HepG2 (cell line): Measurements from ENCODE around the gene PIM3. TPM values are rescaled to one million over a fixed set of nuclear protein-coding genes. Genes with fewer than 3 reads are reported as not detected.
A peak's percentile ranks its signal among the peaks of the same experiment; 100 is the strongest.

Experiments
- BATF2 ChIP-seq: sonication (generic); formaldehyde crosslinking; IDR thresholded peaks from 2 replicates; pipeline ENCODE4 v1.8.0; 2022; ENCODE audit warnings: mild to moderate bottlenecking, missing genetic modification reagents, moderate library complexity
- EEA1 ChIP-seq: sonication (generic); formaldehyde crosslinking; IDR thresholded peaks from 2 replicates; pipeline ENCODE4 v1.5.1; 2020; ENCODE audit warnings: mild to moderate bottlenecking, missing genetic modification reagents, borderline replicate concordance
- FOXK1 ChIP-seq: sonication (generic); formaldehyde crosslinking; IDR thresholded peaks from 2 replicates; pipeline ENCODE4 v1.4.0; 2020; ENCODE audit warnings: low read depth, missing genetic modification reagents, borderline replicate concordance
- FOXP1 ChIP-seq, 2 experiments: fragments of 450-650 bp in 1 of 2; IDR thresholded peaks; 2 replicates each; pipeline ENCODE4 v1.6.1; 2017 to 2018; ENCODE audit warnings: antibody characterized with exemption in 1 of 2
- HNF4A ChIP-seq: sonication (generic); formaldehyde crosslinking; IDR thresholded peaks from 2 replicates; pipeline ENCODE4 v1.4.0; 2020; ENCODE audit warnings: missing genetic modification reagents
- KDM2A ChIP-seq: sonication (generic); formaldehyde crosslinking; IDR thresholded peaks from 2 replicates; pipeline ENCODE4 v1.4.0; 2020; ENCODE audit warnings: low read depth, missing genetic modification reagents, borderline replicate concordance
- KDM5A ChIP-seq: fragments of 200-600 bp; sonication (generic); IDR thresholded peaks from 2 replicates; pipeline ENCODE4 v1.7.0; 2018; ENCODE audit warnings: antibody characterized with exemption, mild to moderate bottlenecking, low read length, borderline replicate concordance
- NCOR1 ChIP-seq: fragments of 200-600 bp; sonication (generic); IDR thresholded peaks from 2 replicates; pipeline ENCODE4 v1.7.0; 2017; ENCODE audit warnings: antibody characterized with exemption, low read length, borderline replicate concordance
- NPAS2 ChIP-seq: sonication (generic); formaldehyde crosslinking; IDR thresholded peaks from 2 replicates; pipeline ENCODE4 v1.8.0; 2022; ENCODE audit warnings: mild to moderate bottlenecking, missing genetic modification reagents, borderline replicate concordance
- PAXIP1 ChIP-seq: sonication (generic); formaldehyde crosslinking; conservative IDR thresholded peaks from 2 replicates; pipeline ENCODE4 v1.4.0; 2020; ENCODE audit warnings: mild to moderate bottlenecking, missing genetic modification reagents, moderate library complexity
- POLR2A ChIP-seq, 2 experiments: IDR thresholded peaks; 2 replicates each; pipeline ENCODE4 v1.6.1; 2011; ENCODE audit warnings: low read depth in 2 of 2, low read length in 2 of 2, mild to moderate bottlenecking in 1 of 2, moderate library complexity in 1 of 2; ENCODE audit not compliant: insufficient read depth in 1 of 2
- RARA ChIP-seq: IDR thresholded peaks from 2 replicates; pipeline ENCODE4 v1.6.1; 2016; ENCODE audit warnings: missing genetic modification reagents, missing compliant biosample characterization
- SPEN ChIP-seq: sonication (generic); formaldehyde crosslinking; IDR thresholded peaks from 2 replicates; pipeline ENCODE4 v1.5.1; 2020; ENCODE audit warnings: low read depth, mild to moderate bottlenecking, missing genetic modification reagents
- TSC22D2 ChIP-seq: sonication (generic); formaldehyde crosslinking; IDR thresholded peaks from 2 replicates; pipeline ENCODE4 v1.5.1; 2020; ENCODE audit warnings: missing genetic modification reagents, mild to moderate bottlenecking, borderline replicate concordance
- ZNF414 ChIP-seq: sonication (generic); formaldehyde crosslinking; IDR thresholded peaks from 2 replicates; pipeline ENCODE4 v1.5.0; 2020; ENCODE audit warnings: missing genetic modification reagents
- ZNF431 ChIP-seq: sonication (generic); formaldehyde crosslinking; IDR thresholded peaks from 2 replicates; pipeline ENCODE4 v1.9.0; 2022; ENCODE audit warnings: missing genetic modification reagents, low read depth, mild to moderate bottlenecking, borderline replicate concordance
- polyA plus RNA-seq, 8 experiments: library from polyadenylated mRNA; depleted of rRNA in 3 of 8; stranded (reverse) in 7 of 8; unstranded in 1 of 8; fragments of >200 nt; fragmentation: Illumina TruSeq in 4 of 8; extraction: Trizol in 4 of 8; gene quantifications; 2 replicates each; pipeline versions ENCODE4 v1.2.1 to v1.2.3, GENCODE V29; 2011 to 2016; ENCODE audit warnings: low read depth in 4 of 8, missing spikeins in 1 of 8, mixed read lengths in 1 of 8; ENCODE audit not compliant: insufficient read depth in 1 of 8
- total RNA-seq, 5 experiments: library from RNA; depleted of rRNA; stranded (reverse); fragments of >200 nt; fragmentation: Illumina TruSeq; extraction: Trizol; gene quantifications; 2 replicates each; pipeline ENCODE4 v1.2.3, GENCODE V29; 2016; ENCODE audit warnings: low read depth in 1 of 5
- TF ChIP-seq, protein P1 (sequence below): sonication (generic); formaldehyde crosslinking; IDR thresholded peaks from 2 replicates; pipeline ENCODE4 v1.4.0; 2020; ENCODE audit warnings: missing genetic modification reagents, borderline replicate concordance
- TF ChIP-seq, protein P2 (sequence below): sonication (generic); formaldehyde crosslinking; IDR thresholded peaks from 2 replicates; pipeline ENCODE4 v1.5.0; 2020; ENCODE audit warnings: missing genetic modification reagents

PIM3 gene
- total and polyA plus RNA-seq, 2 of the 13 experiments (the other 11 are each of a cell fraction or from before 2014, with no cell fraction given), result 21.6 to 31.2 TPM

- TF ChIP-seq SPEN (CRISPR knock-in tag) (0 out of 2 replicates have a peak, but pooled peaks have one; percentile 60), NCOR1 (peak; percentile 44; the same call in 1 of the 2 replicates), FOXP1 (IDR thresholded peaks at IDR 0.05) (no peak), FOXP1 (CRISPR knock-in tag; IDR thresholded peaks at IDR 0.05) (0 out of 2 replicates have a peak, but pooled peaks have one; percentile 52), RARA (CRISPR knock-in tag) (peak; percentile 23; the same call in 1 of the 2 replicates), HNF4A (CRISPR knock-in tag) (no peak), BATF2 (0 out of 2 replicates have a peak, but pooled peaks have one; percentile 24), NPAS2 (CRISPR knock-in tag) (no peak), TSC22D2 (no peak), PAXIP1 (peak; percentile 40), KDM2A (CRISPR knock-in tag) (peak; percentile 44; the same call in 1 of the 2 replicates), POLR2A (IDR thresholded peaks at IDR 0.05; ENCODE audit: insufficient read depth in 1 of 2, low read depth in 2 of 2, low read length in 2 of 2) (peak in 1 of 2 experiments; percentile 50; a peak in 1 of 4 replicates), ZNF414 (CRISPR knock-in tag) (peak; percentile 48; the same call in 1 of the 2 replicates), KDM5A (peak; percentile 29; the same call in 1 of the 2 replicates), EEA1 (CRISPR knock-in tag) (no peak), ZNF431 (CRISPR knock-in tag) (0 out of 2 replicates have a peak, but pooled peaks have one; percentile 52), FOXK1 (CRISPR knock-in tag) (peak; percentile 48; the same call in 1 of the 2 replicates)
- TF ChIP-seq, protein P1, sequence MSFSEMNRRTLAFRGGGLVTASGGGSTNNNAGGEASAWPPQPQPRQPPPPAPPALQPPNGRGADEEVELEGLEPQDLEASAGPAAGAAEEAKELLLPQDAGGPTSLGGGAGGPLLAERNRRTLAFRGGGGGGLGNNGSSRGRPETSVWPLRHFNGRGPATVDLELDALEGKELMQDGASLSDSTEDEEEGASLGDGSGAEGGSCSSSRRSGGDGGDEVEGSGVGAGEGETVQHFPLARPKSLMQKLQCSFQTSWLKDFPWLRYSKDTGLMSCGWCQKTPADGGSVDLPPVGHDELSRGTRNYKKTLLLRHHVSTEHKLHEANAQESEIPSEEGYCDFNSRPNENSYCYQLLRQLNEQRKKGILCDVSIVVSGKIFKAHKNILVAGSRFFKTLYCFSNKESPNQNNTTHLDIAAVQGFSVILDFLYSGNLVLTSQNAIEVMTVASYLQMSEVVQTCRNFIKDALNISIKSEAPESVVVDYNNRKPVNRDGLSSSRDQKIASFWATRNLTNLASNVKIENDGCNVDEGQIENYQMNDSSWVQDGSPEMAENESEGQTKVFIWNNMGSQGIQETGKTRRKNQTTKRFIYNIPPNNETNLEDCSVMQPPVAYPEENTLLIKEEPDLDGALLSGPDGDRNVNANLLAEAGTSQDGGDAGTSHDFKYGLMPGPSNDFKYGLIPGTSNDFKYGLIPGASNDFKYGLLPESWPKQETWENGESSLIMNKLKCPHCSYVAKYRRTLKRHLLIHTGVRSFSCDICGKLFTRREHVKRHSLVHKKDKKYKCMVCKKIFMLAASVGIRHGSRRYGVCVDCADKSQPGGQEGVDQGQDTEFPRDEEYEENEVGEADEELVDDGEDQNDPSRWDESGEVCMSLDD (CRISPR knock-in tag), result no peak
- TF ChIP-seq, protein P2, sequence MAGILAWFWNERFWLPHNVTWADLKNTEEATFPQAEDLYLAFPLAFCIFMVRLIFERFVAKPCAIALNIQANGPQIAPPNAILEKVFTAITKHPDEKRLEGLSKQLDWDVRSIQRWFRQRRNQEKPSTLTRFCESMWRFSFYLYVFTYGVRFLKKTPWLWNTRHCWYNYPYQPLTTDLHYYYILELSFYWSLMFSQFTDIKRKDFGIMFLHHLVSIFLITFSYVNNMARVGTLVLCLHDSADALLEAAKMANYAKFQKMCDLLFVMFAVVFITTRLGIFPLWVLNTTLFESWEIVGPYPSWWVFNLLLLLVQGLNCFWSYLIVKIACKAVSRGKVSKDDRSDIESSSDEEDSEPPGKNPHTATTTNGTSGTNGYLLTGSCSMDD, result no peak
Measured at GRCh38 chr22:49962012-49962750, 1.6 kb downstream of the PIM3 start (continued).
